Cardiac fibroblast (primary cell): ENCODE results near the gene HNRNPUL1.
A peak's percentile ranks its signal among the peaks of the same experiment; 100 is the strongest.

ENCODE experiments used
- DNase-seq, 2 donors: peaks; one replicate each; pipeline versions ENCODE4 v3.0.0 to v3.0.0-alpha.2; 2010; ENCODE audit warnings: low read depth in 2 of 2
- H3K4me3 ChIP-seq, 2 donors: replicated peaks in 1 of 2; 1 replicate in 1 of 2; 2 replicates in 1 of 2; pipeline ENCODE4 v1.5.1; 2011; ENCODE audit warnings: low read depth in 2 of 2, low read length in 2 of 2, mild to moderate bottlenecking in 2 of 2, moderate library complexity in 1 of 2
- TF ChIP-seq, protein P1 (sequence below): IDR thresholded peaks from one replicate; pipeline ENCODE4 v1.5.1; 2011; ENCODE audit warnings: low read depth, mild to moderate bottlenecking, low read length, inconsistent platforms

The HNRNPUL1 gene

DNA sequence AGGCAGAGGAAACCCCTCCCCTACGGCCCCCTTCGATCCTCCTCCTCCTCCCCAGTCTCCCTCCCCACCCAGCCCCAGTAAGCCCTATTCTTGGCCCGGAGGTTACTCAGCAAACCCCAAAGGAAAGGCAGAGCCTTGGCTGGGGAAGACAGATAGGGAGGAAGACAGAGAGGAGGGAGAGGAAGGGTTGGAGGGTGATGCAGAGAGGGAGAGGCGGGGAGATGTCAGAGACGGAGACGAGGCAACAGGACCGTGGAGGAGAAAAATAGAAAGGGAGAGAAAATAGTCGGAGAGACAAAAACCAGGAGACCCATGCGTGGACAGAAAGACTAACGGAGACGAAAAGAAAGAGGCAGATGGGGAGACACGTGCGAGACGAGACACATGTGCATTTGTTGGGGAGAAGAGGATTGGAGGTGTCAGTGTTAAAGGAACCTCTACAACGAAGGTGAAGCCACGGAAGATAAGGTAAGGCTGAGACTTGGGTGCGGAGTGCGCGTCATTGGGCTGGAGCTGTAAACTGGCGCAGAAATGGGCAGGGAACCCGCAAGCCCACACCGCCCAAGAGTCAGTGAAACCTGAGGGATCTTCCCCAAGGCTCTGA lies 86.7 kb downstream of the HNRNPUL1 start:
- DNase-seq, result peak; percentile 29 to 42

DNA sequence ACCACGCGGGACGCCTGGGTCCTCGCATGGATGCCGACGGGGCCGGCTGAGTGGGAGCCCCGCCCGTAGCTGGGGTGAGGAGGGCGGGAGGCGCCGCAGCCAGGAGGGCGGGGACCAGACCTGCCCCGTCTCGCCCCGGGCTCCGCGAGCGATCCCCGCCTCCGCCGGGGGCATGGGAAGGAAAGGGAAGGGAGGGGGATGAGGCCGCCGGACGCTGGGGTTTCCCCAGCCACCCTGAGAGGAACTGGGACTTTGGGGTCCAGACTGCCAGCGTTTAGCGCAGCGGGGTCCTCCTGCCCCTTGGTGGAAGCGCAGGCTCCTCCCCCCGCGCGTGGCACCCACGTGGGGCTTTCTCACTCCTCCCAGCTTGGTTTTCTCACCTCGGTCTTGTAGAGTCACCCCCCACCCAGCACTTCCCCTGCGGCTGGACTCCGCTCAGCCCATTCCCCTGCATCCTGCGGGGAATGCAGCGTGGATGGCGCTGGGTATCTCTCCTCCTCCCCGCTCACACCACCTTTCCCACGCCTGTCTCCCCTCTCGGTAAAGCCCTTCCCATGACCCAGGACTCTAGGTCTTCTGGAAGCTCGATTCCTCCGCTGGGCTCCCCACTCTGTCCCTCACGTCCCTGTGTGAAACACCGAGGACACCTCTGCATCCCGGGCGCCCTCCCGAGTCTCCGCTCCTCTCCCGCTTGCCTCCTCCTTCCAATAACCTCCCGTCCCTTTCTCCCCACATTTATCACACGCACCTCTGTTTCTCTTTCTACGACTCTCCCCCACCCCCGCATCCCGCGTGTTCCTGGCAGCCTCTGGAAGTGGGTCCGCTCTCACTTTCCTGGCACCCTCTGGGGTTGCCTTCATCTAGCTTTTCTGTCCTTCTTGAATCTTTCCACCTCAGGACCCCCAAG lies 87.4 kb downstream of the HNRNPUL1 start:
- TF ChIP-seq, protein P1, sequence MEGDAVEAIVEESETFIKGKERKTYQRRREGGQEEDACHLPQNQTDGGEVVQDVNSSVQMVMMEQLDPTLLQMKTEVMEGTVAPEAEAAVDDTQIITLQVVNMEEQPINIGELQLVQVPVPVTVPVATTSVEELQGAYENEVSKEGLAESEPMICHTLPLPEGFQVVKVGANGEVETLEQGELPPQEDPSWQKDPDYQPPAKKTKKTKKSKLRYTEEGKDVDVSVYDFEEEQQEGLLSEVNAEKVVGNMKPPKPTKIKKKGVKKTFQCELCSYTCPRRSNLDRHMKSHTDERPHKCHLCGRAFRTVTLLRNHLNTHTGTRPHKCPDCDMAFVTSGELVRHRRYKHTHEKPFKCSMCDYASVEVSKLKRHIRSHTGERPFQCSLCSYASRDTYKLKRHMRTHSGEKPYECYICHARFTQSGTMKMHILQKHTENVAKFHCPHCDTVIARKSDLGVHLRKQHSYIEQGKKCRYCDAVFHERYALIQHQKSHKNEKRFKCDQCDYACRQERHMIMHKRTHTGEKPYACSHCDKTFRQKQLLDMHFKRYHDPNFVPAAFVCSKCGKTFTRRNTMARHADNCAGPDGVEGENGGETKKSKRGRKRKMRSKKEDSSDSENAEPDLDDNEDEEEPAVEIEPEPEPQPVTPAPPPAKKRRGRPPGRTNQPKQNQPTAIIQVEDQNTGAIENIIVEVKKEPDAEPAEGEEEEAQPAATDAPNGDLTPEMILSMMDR, result no peak
- peak overlapping the region; percentile 86 to 93 for H3K4me3 ChIP-seq
- peak; percentile 54 to 63 for DNase-seq

More for the DNA sequence above, 86.7 kb downstream of the HNRNPUL1 start:
- TF ChIP-seq, protein P1, result no peak
- peak overlapping the region; percentile 86 to 93 for H3K4me3 ChIP-seq

DNA sequence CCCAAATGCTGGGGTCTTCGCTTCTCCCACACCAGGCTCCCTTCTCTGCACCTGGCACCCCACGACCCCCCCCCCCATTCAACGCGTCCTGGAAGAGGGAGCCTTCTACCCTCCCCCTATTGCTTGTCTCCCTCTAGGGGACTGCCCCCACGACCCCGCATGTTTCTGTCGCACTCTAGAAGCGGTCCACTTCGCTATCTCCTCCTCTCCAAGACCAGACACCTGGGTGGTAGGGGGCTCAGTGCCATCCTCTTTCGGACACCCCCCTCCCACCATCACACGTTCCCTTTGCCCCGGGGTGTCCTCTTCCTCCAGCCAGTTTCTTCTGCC lies 88.1 kb downstream of the HNRNPUL1 start:
- H3K4me3 ChIP-seq, result peak overlapping the region; percentile 86 to 93
- no peak for DNase-seq
- TF ChIP-seq, protein P1, result no peak

DNA sequence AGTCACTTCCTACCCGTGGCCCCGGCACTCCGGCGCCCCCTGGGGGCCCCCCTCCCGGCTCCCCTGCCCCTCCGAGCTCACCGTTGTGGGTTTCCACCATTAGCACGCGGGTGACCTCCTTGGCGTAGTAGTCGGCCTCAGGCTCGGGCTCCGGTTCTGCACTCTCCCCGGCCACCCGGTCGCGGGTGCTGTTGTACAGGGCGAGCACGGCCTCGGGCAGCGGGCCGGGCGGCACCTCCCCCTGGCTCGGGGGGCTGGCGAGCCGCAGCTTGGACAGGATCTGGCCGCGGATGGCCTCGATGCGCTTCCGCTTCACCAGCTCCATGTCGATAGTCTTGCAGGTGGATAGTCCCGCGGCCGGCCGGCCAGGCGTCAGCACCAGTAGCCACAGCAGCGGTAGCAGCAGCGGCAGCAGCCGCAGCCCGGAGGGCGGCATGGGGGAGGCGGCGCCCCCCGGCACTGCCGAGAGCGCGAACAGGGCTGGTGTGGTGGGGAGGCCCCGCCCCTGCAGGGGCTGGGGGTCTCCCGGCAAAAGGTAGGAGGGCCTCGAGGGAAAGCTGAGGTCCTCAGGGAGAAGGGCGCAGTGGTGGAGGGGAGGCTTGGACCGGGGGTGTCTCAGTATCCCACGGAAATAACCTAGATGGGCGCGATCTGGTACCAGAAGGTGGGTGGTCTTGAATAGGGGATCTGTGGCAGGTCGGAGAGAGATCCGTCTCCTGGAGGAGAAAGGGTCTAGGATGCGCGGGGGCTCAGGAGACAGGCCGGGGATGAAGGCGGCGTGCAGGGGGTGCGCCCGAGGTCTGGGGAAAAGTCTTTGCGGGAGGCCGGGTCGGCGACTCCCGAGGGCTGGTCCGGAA lies 88.7 kb downstream of the HNRNPUL1 start:
- TF ChIP-seq, protein P1, result peak; percentile 45
- DNase-seq, result peak; percentile 56 to 57

DNA sequence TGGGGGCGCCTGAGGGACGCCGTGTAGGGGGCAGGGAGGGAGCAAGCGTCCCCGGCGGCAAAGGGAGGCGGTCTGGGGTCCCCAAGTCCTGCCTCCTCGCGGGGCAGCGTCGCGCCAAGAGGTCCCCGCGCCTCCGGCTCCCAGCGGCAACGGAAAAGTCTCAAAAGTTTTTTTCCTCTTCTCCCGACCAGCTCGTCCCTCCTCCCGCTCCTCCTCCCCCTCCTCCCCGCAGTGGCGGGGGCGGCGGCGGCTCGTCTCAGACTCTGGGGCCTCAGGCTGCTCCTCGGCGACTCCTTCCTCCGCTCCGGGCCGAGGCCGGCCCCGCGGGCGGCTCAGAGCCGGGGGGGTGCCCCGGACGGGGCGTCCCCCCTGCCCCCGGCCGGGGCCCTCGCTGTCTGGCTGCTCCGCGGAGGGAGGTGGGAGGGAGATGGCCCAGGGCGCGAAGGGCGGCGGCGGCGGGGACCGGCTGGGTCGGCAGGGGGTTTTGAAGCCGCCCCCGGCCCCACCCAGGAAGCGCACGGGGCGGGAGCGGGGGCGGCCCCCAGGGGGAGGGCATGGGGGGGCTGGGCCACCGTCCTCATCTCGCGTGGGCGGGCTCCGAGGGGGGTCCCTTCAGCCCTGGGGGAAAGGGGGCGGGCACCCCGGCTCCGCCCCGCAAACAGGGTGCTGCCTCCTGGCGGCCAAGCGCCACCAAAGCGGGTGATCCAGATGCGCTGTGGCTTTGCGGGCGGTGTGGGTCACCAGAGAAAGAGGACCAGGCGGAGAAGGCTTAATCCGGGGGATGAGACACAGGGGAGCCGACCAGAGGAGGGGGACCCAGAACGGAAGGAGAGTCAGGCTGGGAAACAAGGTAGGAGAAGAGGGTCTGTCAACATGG lies 89.5 kb downstream of the HNRNPUL1 start, which contains the start of gene TGFB1:
Gene TGFB1, minus strand, starts transcription at position 457 of the 877 bp plus-strand sequence. CDS start 878 bp downstream, outside the sequence.
- peak within 1 kb of the TSS; percentile 86 to 93 for H3K4me3 ChIP-seq
- DNase-seq, result peak; percentile 88 to 95
- TF ChIP-seq, protein P1, result peak; percentile 86

More for the DNA sequence above, 88.7 kb downstream of the HNRNPUL1 start:
- H3K4me3 ChIP-seq, result peak overlapping the region; percentile 86 to 93
